Common myeloid progenitor, CD34-positive (primary cell): ENCODE results near the gene USP40.
A peak's percentile ranks its signal among the peaks of the same experiment; 100 is the strongest.

Experiments used
- CTCF ChIA-PET: fragments of 350-600 bp; sonication (Branson Sonifier 250); formaldehyde crosslinking; loops from one replicate; lab custom pipeline; 2021; ENCODE audit warnings: antibody characterized with exemption; lab: Charles Lee
- POLR2A ChIA-PET: fragments of 350-600 bp; sonication (Branson Sonifier 250); formaldehyde crosslinking; loops from one replicate; lab custom pipeline; 2021; ENCODE audit warnings: antibody characterized with exemption; lab: Charles Lee
- DNase-seq, 3 donors: peaks; one replicate each; pipeline versions ENCODE4 v3.0.0 to v3.0.0-alpha.2; 2013
- H3K27ac ChIP-seq, 2 experiments: 1 replicate in 1 of 2; 2 replicates in 1 of 2; pipeline ENCODE4 v1.7.0; 2013; ENCODE audit warnings: inconsistent platforms in 2 of 2, low read length in 2 of 2, mild to moderate bottlenecking in 2 of 2, low read depth in 1 of 2, moderate library complexity in 1 of 2; ENCODE audit not compliant: severe bottlenecking in 2 of 2, insufficient read depth in 1 of 2, poor library complexity in 1 of 2
- H3K27me3 ChIP-seq, 5 experiments: replicated peaks in 2 of 5; 1 replicate in 3 of 5; 2 replicates in 2 of 5; pipeline versions ENCODE4 v1.6.1 to v1.7.0; 2013; ENCODE audit warnings: low read length in 4 of 5, mild to moderate bottlenecking in 2 of 5, moderate library complexity in 2 of 5, inconsistent platforms in 1 of 5; ENCODE audit not compliant: insufficient read depth in 5 of 5, control insufficient read depth in 4 of 5
- H3K36me3 ChIP-seq, 4 experiments: 1 replicate in 2 of 4; 2 replicates in 2 of 4; pipeline versions ENCODE4 v1.6.1 to v1.7.0; 2013; ENCODE audit warnings: low read length in 3 of 4, control low read depth in 1 of 4, mild to moderate bottlenecking in 1 of 4; ENCODE audit not compliant: control insufficient read depth in 4 of 4, insufficient read depth in 4 of 4
- H3K4me1 ChIP-seq, 4 experiments: 1 replicate in 3 of 4; 2 replicates in 1 of 4; pipeline versions ENCODE4 v1.6.1 to v1.7.1; 2013; ENCODE audit warnings: low read length in 3 of 4, mild to moderate bottlenecking in 3 of 4, control low read depth in 1 of 4, inconsistent platforms in 1 of 4, moderate library complexity in 1 of 4; ENCODE audit not compliant: control insufficient read depth in 4 of 4, insufficient read depth in 4 of 4; ENCODE audit errors: control extremely low read depth in 1 of 4
- H3K4me3 ChIP-seq, 7 experiments: 1 replicate in 4 of 7; 2 replicates in 3 of 7; pipeline versions ENCODE4 v1.5.1 to v1.7.0; 2013; ENCODE audit warnings: mild to moderate bottlenecking in 7 of 7, low read length in 6 of 7, moderate library complexity in 6 of 7, inconsistent platforms in 2 of 7, low read depth in 2 of 7, control low read depth in 1 of 7; ENCODE audit not compliant: insufficient read depth in 4 of 7, control insufficient read depth in 1 of 7; ENCODE audit errors: extremely low read depth in 1 of 7
- H3K9me3 ChIP-seq, 5 experiments: 1 replicate in 4 of 5; 2 replicates in 1 of 5; pipeline versions ENCODE4 v1.6.1 to v1.7.1; 2013; ENCODE audit warnings: low read length in 4 of 5, mild to moderate bottlenecking in 2 of 5, inconsistent platforms in 1 of 5, low read depth in 1 of 5, moderate library complexity in 1 of 5; ENCODE audit not compliant: control insufficient read depth in 4 of 5, insufficient read depth in 2 of 5; ENCODE audit errors: control extremely low read depth in 1 of 5
- WGBS: methylation state at CpG from one replicate; pipeline ENCODE4 v1.1.5; 2013; ENCODE audit not compliant: insufficient coverage; 5-methylcytosine and 5-hydroxymethylcytosine counted together

Gene USP40

GRCh38 chr2:233449081-233449901, 117.3 kb downstream of the USP40 start:
- no peaks in the 10 kb centered on the region for H3K27me3 ChIP-seq
- WGBS: 85% methylated on average over 28 of the region's 31 CpGs
- H3K36me3 ChIP-seq: peaks cover 13 to 97% (median 62%) of the 10 kb centered on the region in 4 experiments
- H3K27ac ChIP-seq: no peak overlapping the region
- H3K9me3 ChIP-seq: no peaks in the 10 kb centered on the region
- DNase-seq: peak in 1 of 3 donors; percentile 21
- no peak overlapping the region for H3K4me3 ChIP-seq
- CTCF ChIA-PET: interaction anchor here (0.8 to 9.1 kb wide), 5 partner anchors 13 to 77 kb away, joined by 3 to 162 read pairs (median 4); no protein-coding TSS in a partner anchor
- no peaks in the 10 kb centered on the region for H3K4me1 ChIP-seq
- POLR2A ChIA-PET: no interaction called here

- 100% methylated on average over 3 of the region's 4 CpGs for WGBS
- Histone ChIP-seq H3K4me1 (no peaks in the 10 kb centered on the region), H3K9me3 (no peaks in the 10 kb centered on the region), H3K4me3 (no peak overlapping the region), H3K36me3 (peaks cover 13 to 95% (median 57%) of the 10 kb centered on the region in 4 experiments), H3K27me3 (no peaks in the 10 kb centered on the region), H3K27ac (no peak overlapping the region)
- ChIA-PET POLR2A (no interaction called here), CTCF (interaction anchor here (1.2 to 9.1 kb wide), 4 partner anchors 13 to 45 kb away, joined by 3 to 162 read pairs (median 4); no protein-coding TSS in a partner anchor)
- DNase-seq: no peak
Measured at GRCh38 chr2:233448575-233448974, 118.0 kb downstream of the USP40 start.

GRCh38 chr2:233448220-233448559, 118.4 kb downstream of the USP40 start:
- Histone ChIP-seq H3K4me3 (no peak overlapping the region), H3K36me3 (peaks cover 12 to 92% (median 54%) of the 10 kb centered on the region in 4 experiments), H3K27ac (no peak overlapping the region), H3K4me1 (no peaks in the 10 kb centered on the region), H3K27me3 (no peaks in the 10 kb centered on the region), H3K9me3 (no peaks in the 10 kb centered on the region)
- POLR2A ChIA-PET: interaction anchor here (0.6 kb wide), 1 partner anchor 613 kb away, joined by 3 read pairs; no protein-coding TSS in a partner anchor
- 96% methylated on average over 11 of the region's 11 CpGs for WGBS
- CTCF ChIA-PET: interaction anchor here (1.2 to 9.1 kb wide), 4 partner anchors 12 to 45 kb away, joined by 3 to 162 read pairs (median 4); no protein-coding TSS in a partner anchor
- peak; percentile 10 to 35 (median 25) for DNase-seq

GRCh38 chr2:233447506-233448219, 118.9 kb downstream of the USP40 start:
- Histone ChIP-seq H3K27me3 (no peaks in the 10 kb centered on the region), H3K36me3 (peaks cover 11 to 86% (median 50%) of the 10 kb centered on the region in 4 experiments), H3K9me3 (no peaks in the 10 kb centered on the region), H3K4me3 (no peak overlapping the region), H3K4me1 (no peaks in the 10 kb centered on the region), H3K27ac (no peak overlapping the region)
- WGBS: 91% methylated on average over 15 of the region's 15 CpGs
- DNase-seq: no peak
- ChIA-PET CTCF (interaction anchor here (1.2 to 9.1 kb wide), 3 partner anchors 12 to 777 kb away, joined by 3 to 162 read pairs (median 4); no protein-coding TSS in a partner anchor), POLR2A (interaction anchor here (0.6 kb wide), 1 partner anchor 612 kb away, joined by 3 read pairs; no protein-coding TSS in a partner anchor)

GRCh38 chr2:233446606-233447305, 119.8 kb downstream of the USP40 start:
- peaks cover 9 to 80% (median 46%) of the 10 kb centered on the region in 4 experiments for H3K36me3 ChIP-seq
- POLR2A ChIA-PET: no interaction called here
- H3K4me1 ChIP-seq: no peaks in the 10 kb centered on the region
- DNase-seq: no peak
- WGBS: 97% methylated on average over 32 of the region's 37 CpGs
- no peaks in the 10 kb centered on the region for H3K9me3 ChIP-seq
- H3K27me3 ChIP-seq: no peaks in the 10 kb centered on the region
- no peak overlapping the region for H3K27ac ChIP-seq
- no peak overlapping the region for H3K4me3 ChIP-seq
- CTCF ChIA-PET: interaction anchor here (0.6 to 9.1 kb wide), 4 partner anchors 26 to 777 kb away, joined by 3 to 162 read pairs (median 3); no protein-coding TSS in a partner anchor

- H3K9me3 ChIP-seq: no peaks in the 10 kb centered on the region
- peaks cover 9 to 80% (median 45%) of the 10 kb centered on the region in 4 experiments for H3K36me3 ChIP-seq
- H3K27ac ChIP-seq: no peak overlapping the region
- POLR2A ChIA-PET: no interaction called here
- DNase-seq: no peak
- H3K27me3 ChIP-seq: no peaks in the 10 kb centered on the region
- 100% methylated on average over 1 of the region's 1 CpG for WGBS
- H3K4me1 ChIP-seq: no peaks in the 10 kb centered on the region
- CTCF ChIA-PET: interaction anchor here (0.6 to 9.1 kb wide), 4 partner anchors 25 to 128 kb away, joined by 3 to 162 read pairs (median 20); no protein-coding TSS in a partner anchor
- H3K4me3 ChIP-seq: no peak overlapping the region
Measured at GRCh38 chr2:233446121-233446520, 120.5 kb downstream of the USP40 start.
